ENCODE results near the gene MTMR3.

Gene MTMR3

DNA sequence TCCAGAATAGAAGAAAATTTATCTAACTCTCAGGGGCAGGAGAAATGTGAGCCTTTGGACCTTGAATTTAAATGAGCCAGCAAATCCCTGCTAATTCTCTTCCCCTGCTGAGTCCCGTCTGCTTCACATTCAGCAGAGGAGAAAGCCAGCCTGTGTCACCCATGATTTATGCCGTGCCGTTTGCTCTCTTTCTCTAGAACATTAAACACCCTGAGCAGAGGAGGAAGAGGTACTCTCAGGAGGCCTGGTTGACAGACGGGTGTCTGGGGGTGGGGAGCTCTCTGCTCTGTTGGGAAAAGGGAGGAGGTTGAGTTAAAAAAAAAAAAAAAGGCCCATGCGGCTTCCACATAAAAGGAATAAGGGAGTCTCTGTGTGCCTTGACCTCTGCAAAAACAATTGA, 11.3 kb upstream of the MTMR3 start:
- H3K27ac ChIP-seq = no peak overlapping the region

GRCh38 chr22:29872144-29872893, 10.7 kb upstream of the MTMR3 start:
- TF ChIP-seq CTCF (conservative IDR thresholded peaks at IDR 0.05) = no peak

More for the DNA sequence above, 11.3 kb upstream of the MTMR3 start:
- no peak for TF ChIP-seq CTCF (conservative IDR thresholded peaks at IDR 0.05)

GRCh38 chr22:29872989-29873388, 10.0 kb upstream of the MTMR3 start:
- no peak for TF ChIP-seq CTCF (conservative IDR thresholded peaks at IDR 0.05)
- H3K27ac ChIP-seq = no peak overlapping the region

More at GRCh38 chr22:29872144-29872893, 10.7 kb upstream of the MTMR3 start:
- H3K27ac ChIP-seq = no peak overlapping the region

GRCh38 chr22:29873943-29874342, 9.0 kb upstream of the MTMR3 start:
- no peak for TF ChIP-seq CTCF (conservative IDR thresholded peaks at IDR 0.05)
- H3K27ac ChIP-seq = no peak overlapping the region

- no peak overlapping the region for H3K27ac ChIP-seq
- TF ChIP-seq CTCF (conservative IDR thresholded peaks at IDR 0.05) = no peak
These were observed 5.4 kb upstream of the MTMR3 start for GRCh38 chr22:29877620-29878019.

DNA sequence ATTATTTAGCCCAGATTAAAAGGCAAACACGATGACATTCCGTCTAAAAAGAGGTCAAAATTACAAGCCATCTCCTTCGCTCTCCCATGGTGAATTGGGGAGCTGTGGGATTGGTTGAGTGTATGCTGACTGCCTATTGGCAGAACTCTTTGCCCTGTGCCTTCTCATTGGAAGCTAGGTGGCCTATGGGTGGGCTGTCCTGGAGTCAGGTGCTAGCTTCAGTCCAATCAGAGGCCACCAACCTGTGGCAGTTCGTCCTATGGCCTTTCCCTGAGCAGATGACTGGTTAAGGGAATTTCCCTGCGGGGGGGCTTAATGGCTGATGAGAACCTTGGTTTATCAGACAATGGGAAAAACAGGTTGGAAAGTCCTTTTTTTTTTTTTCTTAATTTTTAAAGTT, 3.2 kb upstream of the MTMR3 start:
- no peak for TF ChIP-seq CTCF (conservative IDR thresholded peaks at IDR 0.05)
- no peak overlapping the region for H3K27ac ChIP-seq

- TF ChIP-seq CTCF (conservative IDR thresholded peaks at IDR 0.05) = no peak
- H3K27ac ChIP-seq = peak overlapping the region; percentile 94
These were observed 294 bp upstream of the MTMR3 start for GRCh38 chr22:29882716-29883044.
